Colonic mucosa (tissue), 4 donors: ENCODE data around the gene AHSG. TPM values are rescaled to one million over a fixed set of nuclear protein-coding genes. Genes with fewer than 3 reads are reported as not detected.
"Not testable (repeated sequence)": the region's sequence is repeated elsewhere in the genome, so short reads cannot be mapped to it uniquely, and the experiment has no call there.

Experiments
- DNase-seq: peaks from one replicate; pipeline ENCODE4 v3.0.0-alpha.2; 2020
- H3K27ac ChIP-seq: fragments of 200-600 bp; one replicate; pipeline ENCODE4 v1.8.0; 2021
- H3K27me3 ChIP-seq: fragments of 200-600 bp; one replicate; pipeline ENCODE4 v1.8.0; 2021
- H3K36me3 ChIP-seq: fragments of 200-600 bp; one replicate; pipeline ENCODE4 v1.8.0; 2021
- H3K4me1 ChIP-seq: fragments of 200-600 bp; one replicate; pipeline ENCODE4 v1.8.0; 2021; ENCODE audit warnings: mild to moderate bottlenecking
- H3K4me3 ChIP-seq: fragments of 200-600 bp; one replicate; pipeline ENCODE4 v1.8.0; 2021
- H3K9ac ChIP-seq, 2 donors: one replicate each; pipeline ENCODE4 v1.7.0; 2013; ENCODE audit warnings: control low read depth in 2 of 2, low read depth in 2 of 2, low read length in 2 of 2
- H3K9me3 ChIP-seq: fragments of 200-600 bp; one replicate; pipeline ENCODE4 v1.8.0; 2021
- CTCF ChIP-seq: fragments of 200-600 bp; IDR thresholded peaks from one replicate; pipeline ENCODE4 v1.8.0; 2022; ENCODE audit warnings: antibody characterized with exemption, mild to moderate bottlenecking
- intact Hi-C: fragments of 100-400 bp; cut with DNase I; formaldehyde crosslinking; loops from one replicate; pipeline ENCODE4 v1.14.1; 2022
- total RNA-seq, 2 donors: library from RNA; stranded (reverse); fragmentation: NEBNext Ultra II Directional in 1 of 2; extraction: Animal tissue kit (Norgen Biotek cat#: 25700) in 1 of 2; gene quantifications; one replicate each; pipeline ENCODE4 v1.2.1, GENCODE V29; 2021
- donor health status: healthy.
- donor health status: DM: no; HTN: no; CAD: no.
- donor health status: DM: no; HTN: no; CAD: no.

Gene AHSG
- 1 to 10 TPM in 1 of 2 donors, not detected in 1; 1.9 TPM for total RNA-seq

GRCh38 chr3:186612721-186613636 is at the start of gene AHSG:
Gene AHSG (plus strand): TSS chr3:186613060. CDS start chr3:186613142, 82 bp downstream.
- Histone ChIP-seq H3K27ac (no peak within 1 kb of the TSS), H3K4me3 (no peak within 1 kb of the TSS), H3K9ac (no peak within 1 kb of the TSS), H3K27me3 (peaks cover 9% of the 10 kb centered on the region), H3K4me1 (no peaks in the 10 kb centered on the region), H3K9me3 (no peaks in the 10 kb centered on the region), H3K36me3 (no peaks in the 10 kb centered on the region)
- intact Hi-C loops = no loop called here
- no peak for DNase-seq
- TF ChIP-seq CTCF = no peak

GRCh38 chr3:186564586-186564985 is 48.3 kb upstream of the AHSG start:
- Histone ChIP-seq H3K9me3 (no peaks in the 10 kb centered on the region), H3K4me1 (no peaks in the 10 kb centered on the region), H3K9ac (no peak overlapping the region), H3K27me3 (no peaks in the 10 kb centered on the region), H3K4me3 (no peak overlapping the region), H3K27ac (no peak overlapping the region), H3K36me3 (no peaks in the 10 kb centered on the region)
- DNase-seq = no peak
- no peak for TF ChIP-seq CTCF
- intact Hi-C loops = no loop called here

GRCh38 chr3:186566772-186567071 is 46.1 kb upstream of the AHSG start:
- Histone ChIP-seq H3K9me3 (no peaks in the 10 kb centered on the region), H3K4me3 (peak overlapping the region; percentile 61), H3K27ac (peak overlapping the region; percentile 81), H3K4me1 (peaks cover 6% of the 10 kb centered on the region), H3K9ac (peak overlapping the region; percentile 96 to 98), H3K27me3 (no peaks in the 10 kb centered on the region), H3K36me3 (no peaks in the 10 kb centered on the region)
- DNase-seq = no peak
- no peak for TF ChIP-seq CTCF
- intact Hi-C loops = loop anchor here (5.0 kb wide), 1 partner anchor 216 kb away; the partner anchor contains the start of gene EIF4A2

- intact Hi-C loops = loop anchor here (5.0 kb wide), 1 partner anchor 215 kb away; the partner anchor contains the start of gene EIF4A2
- Histone ChIP-seq H3K27me3 (no peaks in the 10 kb centered on the region), H3K4me1 (peaks cover 7% of the 10 kb centered on the region), H3K4me3 (peak within 1 kb of the TSS; percentile 61), H3K27ac (peak within 1 kb of the TSS; percentile 81), H3K9ac (peak within 1 kb of the TSS; percentile 96 to 98), H3K9me3 (no peaks in the 10 kb centered on the region), H3K36me3 (no peaks in the 10 kb centered on the region)
- DNase-seq = peak; percentile 94
- TF ChIP-seq CTCF = no peak
Measured at GRCh38 chr3:186567072-186567921, 45.6 kb upstream of the AHSG start, which contains the start of gene TBCCD1. Gene TBCCD1 (minus strand): TSS chr3:186567339. CDS start chr3:186564329, 3,010 bp downstream.

- not testable (repeated sequence) for H3K36me3 ChIP-seq, H3K27me3 ChIP-seq, H3K9me3 ChIP-seq, H3K27ac ChIP-seq
- H3K9ac ChIP-seq = peak overlapping the region; percentile 49 to 96
- peak overlapping the region; percentile 62 for H3K4me3 ChIP-seq
- H3K4me1 ChIP-seq = peaks cover 12% of the 10 kb centered on the region
- DNase-seq = peak; percentile 30
- intact Hi-C loops = loop anchor here (5.0 kb wide), 1 partner anchor 213 kb away; the partner anchor contains the start of gene EIF4A2
Measured at GRCh38 chr3:186569361-186569760, 43.5 kb upstream of the AHSG start.
